ENCODE results near the gene ARL8B.
"Not testable (repeated sequence)": the region's sequence is repeated elsewhere in the genome, so short reads cannot be mapped to it uniquely, and the experiment has no call there.

The ARL8B gene

GRCh38 chr3:5122030-5122740 lies at the start of gene ARL8B:
Gene ARL8B (plus strand): TSS chr3:5122292. CDS start chr3:5122466, 174 bp downstream.
- intact Hi-C loops (cut with DNase I), result loop anchor here (1.0 to 5.0 kb wide), 2 partner anchors 65 to 410 kb away; partner anchors contain the start of gene EDEM1
- DNase-seq, result peak; percentile 88 to 99 (median 92)

- intact Hi-C loops (cut with DNase I), result no loop called here
- no peak for DNase-seq
Observed at GRCh38 chr3:5073374-5074085, 48.6 kb upstream of the ARL8B start.

- intact Hi-C loops (cut with DNase I), result no loop called here
- no peak for DNase-seq
Observed at GRCh38 chr3:5078151-5078550, 43.9 kb upstream of the ARL8B start.

GRCh38 chr3:5079761-5080160 lies 42.3 kb upstream of the ARL8B start:
- no peak for DNase-seq
- intact Hi-C loops (cut with DNase I), result no loop called here

DNA sequence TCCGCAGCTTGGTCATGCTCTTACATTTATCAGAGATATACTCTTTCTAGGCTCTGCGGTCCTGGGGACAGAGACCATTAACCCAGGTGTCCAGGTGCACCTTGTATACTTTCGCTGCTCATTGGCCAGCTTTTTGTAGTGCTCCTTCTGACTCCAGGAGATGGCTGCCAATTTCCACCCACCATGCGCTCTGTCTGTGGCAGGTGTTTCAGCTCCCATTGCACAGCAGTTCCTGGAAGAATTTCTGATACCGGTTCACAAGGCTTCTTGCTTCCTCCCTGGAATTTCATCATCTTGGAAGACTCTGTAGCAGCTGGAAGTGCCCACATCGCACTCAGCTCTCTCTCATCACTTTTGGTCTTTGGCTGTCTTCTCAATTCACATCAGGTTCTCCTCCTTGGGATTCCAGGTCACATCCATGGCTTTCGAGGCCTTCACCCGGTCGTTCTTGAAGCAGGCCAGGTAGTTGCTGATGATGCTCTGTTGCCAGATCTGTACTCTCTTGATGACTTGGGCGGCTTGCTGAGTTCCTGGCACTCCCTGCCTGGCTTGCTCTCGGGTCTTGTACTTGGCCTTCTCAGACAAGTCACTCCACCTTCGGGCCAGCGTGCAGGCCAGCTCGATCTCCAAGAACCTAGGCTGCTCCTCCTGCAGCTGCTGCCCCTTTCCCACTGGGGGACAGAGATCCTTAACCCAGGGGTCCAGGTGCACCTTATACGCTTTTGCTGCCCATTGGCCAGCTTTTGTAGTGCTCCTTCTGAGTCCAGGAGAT lies 41.1 kb upstream of the ARL8B start:
- intact Hi-C loops (cut with DNase I), result no loop called here
- DNase-seq, result no peak

DNA sequence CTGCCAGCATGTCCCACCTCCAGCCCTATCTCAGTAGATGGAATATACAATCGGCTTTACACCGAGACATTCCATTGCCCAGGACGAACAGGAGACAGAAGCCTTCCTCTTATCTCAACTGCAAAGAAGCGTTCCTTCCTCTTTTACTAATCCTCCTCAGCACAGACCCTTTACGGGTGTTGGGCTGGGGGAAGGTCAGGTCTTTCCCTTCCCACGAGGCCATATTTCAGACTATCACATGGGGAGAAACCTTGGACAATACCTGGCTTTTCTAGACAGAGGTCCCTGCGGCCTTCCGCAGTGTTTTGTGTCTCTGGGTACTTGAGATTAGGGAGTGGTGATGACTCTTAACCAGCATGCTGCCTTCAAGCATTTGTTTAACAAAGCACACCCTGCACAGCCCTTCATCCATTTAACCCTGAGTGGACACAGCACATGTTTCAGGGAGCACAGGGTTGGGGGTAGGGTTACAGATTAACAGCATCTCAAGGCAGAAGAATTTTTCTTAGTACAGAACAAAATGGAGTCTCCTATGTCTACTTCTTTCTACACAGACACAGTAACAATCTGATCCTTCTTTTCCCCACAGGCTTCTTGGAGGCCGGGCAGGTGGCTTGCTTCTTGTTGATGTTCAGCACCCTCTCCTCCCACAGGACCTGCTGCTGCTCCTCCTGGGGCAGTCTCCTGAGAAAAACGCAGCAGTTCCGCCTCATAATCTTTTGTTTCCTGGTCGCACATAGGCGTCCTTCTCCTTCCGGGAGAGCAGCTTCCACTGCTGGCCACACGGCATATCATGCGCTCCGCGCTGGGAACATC lies 39.9 kb upstream of the ARL8B start:
- DNase-seq, result not testable (repeated sequence)

GRCh38 chr3:5082789-5083115 lies 39.3 kb upstream of the ARL8B start:
- no peak for DNase-seq
- intact Hi-C loops (cut with DNase I), result no loop called here

More for the DNA sequence above, 39.9 kb upstream of the ARL8B start:
- intact Hi-C loops (cut with DNase I), result not testable (repeated sequence)

GRCh38 chr3:5084224-5084623 lies 37.9 kb upstream of the ARL8B start:
- DNase-seq, result no peak
- intact Hi-C loops (cut with DNase I), result no loop called here

DNA sequence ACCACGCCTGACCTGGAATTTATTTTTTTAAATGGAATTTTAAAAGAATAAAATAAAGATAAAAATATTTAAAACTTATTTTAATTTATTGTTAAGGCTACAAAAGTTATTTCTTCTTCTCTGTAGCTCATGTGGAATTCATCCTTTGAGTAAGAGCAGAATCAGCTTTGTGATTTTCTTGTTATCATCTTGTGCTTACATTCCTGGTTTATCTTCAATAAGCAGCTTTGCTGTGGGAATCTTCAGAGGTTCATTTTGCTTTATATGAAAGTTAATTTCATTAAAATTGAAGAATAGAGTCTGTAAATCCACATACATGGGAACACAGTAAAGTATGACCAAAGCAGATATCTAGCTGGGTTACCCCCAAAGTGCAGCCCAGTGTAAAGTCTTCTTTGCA lies 35.4 kb upstream of the ARL8B start:
- intact Hi-C loops (cut with DNase I), result no loop called here
- DNase-seq, result no peak

DNA sequence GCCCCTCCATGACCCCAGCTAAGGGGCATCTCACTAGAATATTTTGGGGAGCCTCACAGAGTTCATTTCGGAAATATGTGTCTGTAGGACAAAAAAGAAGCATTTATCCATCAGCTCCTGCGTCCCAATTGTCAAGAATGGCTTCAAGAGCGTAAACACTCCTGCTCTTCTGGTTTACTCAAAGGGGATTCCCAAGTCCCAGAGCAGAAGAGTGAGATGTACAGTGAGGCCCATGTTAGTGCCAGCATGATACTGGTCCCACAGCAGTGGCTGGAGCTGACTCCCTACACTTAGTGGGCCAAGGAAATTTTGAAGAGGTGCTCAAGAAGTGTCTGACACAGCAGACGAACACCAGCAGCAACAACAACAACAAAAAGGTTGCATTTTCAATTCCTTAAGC lies 34.9 kb upstream of the ARL8B start:
- no peak for DNase-seq
- intact Hi-C loops (cut with DNase I), result no loop called here

DNA sequence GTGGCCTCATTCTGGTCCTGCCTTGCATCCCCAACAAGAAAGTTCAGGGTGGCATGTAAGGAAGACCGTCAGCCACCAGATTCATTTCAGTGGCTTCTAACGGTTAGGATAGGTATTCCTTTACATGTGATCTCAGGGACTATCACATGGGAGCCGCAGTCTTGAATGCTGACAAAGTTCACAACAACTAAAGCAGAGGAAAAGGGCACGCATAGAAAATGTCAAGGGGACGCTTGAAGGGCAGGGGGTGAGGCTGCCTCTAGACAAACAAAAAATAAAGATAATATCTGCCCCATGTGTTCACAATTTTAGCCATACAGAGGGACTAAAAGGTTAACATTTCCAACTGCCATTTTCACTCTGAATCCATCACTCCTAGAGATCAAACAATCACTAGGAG lies 31.9 kb upstream of the ARL8B start:
- intact Hi-C loops (cut with DNase I), result no loop called here
- DNase-seq, result no peak

DNA sequence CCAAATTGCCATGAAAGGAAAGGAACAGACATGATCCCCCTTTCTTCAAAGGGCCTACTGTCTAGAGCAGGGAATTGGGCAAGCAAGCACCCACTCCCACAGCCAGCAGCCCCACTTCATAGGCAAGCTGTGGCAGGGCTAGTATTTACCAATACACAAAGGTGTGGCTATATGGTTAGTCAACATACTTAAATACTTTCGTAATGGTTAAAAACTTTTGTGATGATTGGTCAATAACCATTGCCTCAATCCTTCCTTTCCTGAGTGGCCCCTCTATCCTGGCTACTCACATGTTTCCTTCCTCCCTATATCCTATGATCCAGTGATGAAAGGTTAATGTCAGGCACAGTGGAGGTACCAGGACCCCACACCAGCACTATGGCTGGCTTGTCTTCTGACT lies 30.1 kb upstream of the ARL8B start:
- intact Hi-C loops (cut with DNase I), result no loop called here
- DNase-seq, result no peak

GRCh38 chr3:5093731-5094130 lies 28.4 kb upstream of the ARL8B start:
- intact Hi-C loops (cut with DNase I), result no loop called here
- DNase-seq, result no peak

GRCh38 chr3:5095886-5096285 lies 26.2 kb upstream of the ARL8B start:
- intact Hi-C loops (cut with DNase I), result no loop called here
- peak in 6 of 10 donors; percentile 11 to 82 (median 16) for DNase-seq

DNA sequence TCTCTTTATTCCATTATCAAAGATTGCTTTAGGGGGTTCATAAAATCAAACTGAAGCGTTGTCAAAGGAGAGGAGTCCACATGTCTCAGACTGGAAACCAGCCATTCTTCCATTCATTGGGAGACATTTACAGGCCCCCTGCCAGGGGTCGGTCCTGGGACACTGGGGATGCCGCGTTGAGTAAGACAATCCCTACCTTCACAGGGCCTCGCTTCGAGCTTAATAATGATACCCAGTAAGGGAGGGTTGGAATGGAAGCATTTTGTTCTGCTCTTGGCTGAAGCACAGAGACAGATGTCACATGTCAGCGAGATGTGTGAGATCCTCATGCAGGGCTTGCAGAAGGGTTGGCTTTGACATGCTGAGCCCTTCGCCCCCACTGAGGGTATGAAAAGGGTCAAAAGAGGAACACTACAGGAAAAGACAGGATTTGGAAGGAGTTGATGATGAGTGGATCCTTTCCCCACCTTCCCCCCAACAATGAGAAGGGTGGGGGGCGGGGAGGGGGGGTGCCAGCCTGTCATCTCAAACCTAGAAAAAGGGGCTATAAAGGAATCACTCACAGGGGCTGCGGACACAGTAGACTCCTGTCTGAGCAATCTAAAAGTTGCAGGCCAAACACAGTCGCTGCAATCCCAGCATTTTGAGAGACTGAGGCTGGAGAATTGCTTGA lies 25.6 kb upstream of the ARL8B start:
- DNase-seq, result no peak
- intact Hi-C loops (cut with DNase I), result no loop called here

DNA sequence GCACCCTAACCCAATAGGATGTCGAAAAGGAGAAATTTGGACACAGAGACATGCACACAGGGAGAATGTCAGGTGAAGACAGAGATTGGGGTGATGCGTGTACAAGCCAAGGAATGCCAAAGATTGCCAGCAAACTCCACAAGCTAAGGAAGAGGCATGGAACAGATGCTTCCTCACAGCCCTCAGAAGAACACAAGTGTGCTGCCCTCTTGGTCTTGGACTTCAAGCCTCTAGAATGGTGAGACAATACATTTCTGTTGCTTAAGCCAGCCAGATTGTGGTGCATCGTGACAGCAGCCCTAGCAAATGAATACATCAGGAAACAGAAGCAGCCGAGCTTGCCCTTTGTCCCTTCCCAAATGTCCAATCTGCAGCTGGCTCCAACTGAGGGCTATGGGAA lies 23.7 kb upstream of the ARL8B start:
- no peak for DNase-seq
- intact Hi-C loops (cut with DNase I), result no loop called here

GRCh38 chr3:5102532-5102931 lies 19.6 kb upstream of the ARL8B start:
- intact Hi-C loops (cut with DNase I), result no loop called here
- DNase-seq, result no peak

- no peak for DNase-seq
- intact Hi-C loops (cut with DNase I), result no loop called here
Observed at GRCh38 chr3:5103743-5104142, 18.3 kb upstream of the ARL8B start.

- no peak for DNase-seq
- intact Hi-C loops (cut with DNase I), result no loop called here
Observed at GRCh38 chr3:5105050-5105449, 17.0 kb upstream of the ARL8B start.

DNA sequence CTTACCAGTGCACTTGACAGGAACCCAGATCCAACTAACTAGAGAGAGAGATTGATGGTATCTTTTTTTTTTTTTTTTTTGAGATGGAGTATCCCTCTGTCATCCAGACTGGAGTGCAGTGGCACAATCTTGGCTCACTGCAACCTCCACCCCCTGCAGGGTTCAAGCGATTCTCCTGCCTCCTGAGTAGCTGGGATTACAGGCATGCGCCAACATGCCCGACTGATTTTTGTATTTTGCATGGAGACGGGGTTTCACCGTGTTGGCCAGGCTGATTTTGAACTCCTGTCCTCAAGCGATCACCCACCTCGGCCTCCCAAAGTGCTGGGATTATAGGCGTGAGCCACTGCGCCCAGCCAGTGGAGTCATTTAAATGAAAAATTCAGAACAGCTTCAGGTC lies 15.7 kb upstream of the ARL8B start:
- intact Hi-C loops (cut with DNase I); DNase-seq: not testable (repeated sequence)

Measured in posterior cingulate gyrus (tissue), 11 donors.